HEK293 (cell line): ENCODE data around the gene RLN3.

Source experiments
- ZFP3 ChIP-seq: fragments of 450-650 bp; formaldehyde crosslinking; IDR thresholded peaks from 2 replicates; pipeline ENCODE4 v1.5.1; 2016; ENCODE audit warnings: low read depth, missing biosample characterization, missing genetic modification characterization
- ZNF146 ChIP-seq: fragments of 450-650 bp; formaldehyde crosslinking; IDR thresholded peaks from 2 replicates; pipeline ENCODE4 v1.5.1; 2016; ENCODE audit warnings: missing biosample characterization, missing genetic modification characterization
- ZNF843 ChIP-seq: fragments of 450-650 bp; formaldehyde crosslinking; IDR thresholded peaks from 2 replicates; pipeline ENCODE4 v1.5.1; 2016; ENCODE audit warnings: missing biosample characterization, missing genetic modification characterization
- TF ChIP-seq, protein P1 (sequence below): fragments of 450-650 bp; formaldehyde crosslinking; IDR thresholded peaks from 2 replicates; pipeline ENCODE4 v1.5.1; 2016; ENCODE audit warnings: missing biosample characterization, missing genetic modification characterization

DNA sequence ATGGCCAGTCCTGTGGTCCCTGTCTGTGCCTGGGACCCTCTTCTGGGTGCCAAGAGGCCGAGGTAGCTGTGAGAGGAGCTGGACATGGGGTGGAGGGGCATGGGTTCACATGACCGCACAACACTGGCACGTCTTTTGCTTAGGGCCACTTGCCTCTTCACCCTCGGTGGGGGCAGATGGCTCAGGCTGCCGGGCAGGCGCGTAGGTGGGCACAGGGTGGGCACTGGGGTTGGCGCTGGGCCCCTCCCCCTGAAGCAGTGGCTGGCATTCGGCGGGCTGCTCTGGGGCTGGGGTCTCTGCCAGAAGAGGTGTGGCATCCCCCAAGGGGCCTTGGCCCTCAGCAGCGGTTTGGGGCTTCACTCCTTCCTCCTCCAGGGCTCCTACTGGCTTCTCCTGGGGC, 25.6 kb downstream of the RLN3 start:
- TF ChIP-seq, protein P1, sequence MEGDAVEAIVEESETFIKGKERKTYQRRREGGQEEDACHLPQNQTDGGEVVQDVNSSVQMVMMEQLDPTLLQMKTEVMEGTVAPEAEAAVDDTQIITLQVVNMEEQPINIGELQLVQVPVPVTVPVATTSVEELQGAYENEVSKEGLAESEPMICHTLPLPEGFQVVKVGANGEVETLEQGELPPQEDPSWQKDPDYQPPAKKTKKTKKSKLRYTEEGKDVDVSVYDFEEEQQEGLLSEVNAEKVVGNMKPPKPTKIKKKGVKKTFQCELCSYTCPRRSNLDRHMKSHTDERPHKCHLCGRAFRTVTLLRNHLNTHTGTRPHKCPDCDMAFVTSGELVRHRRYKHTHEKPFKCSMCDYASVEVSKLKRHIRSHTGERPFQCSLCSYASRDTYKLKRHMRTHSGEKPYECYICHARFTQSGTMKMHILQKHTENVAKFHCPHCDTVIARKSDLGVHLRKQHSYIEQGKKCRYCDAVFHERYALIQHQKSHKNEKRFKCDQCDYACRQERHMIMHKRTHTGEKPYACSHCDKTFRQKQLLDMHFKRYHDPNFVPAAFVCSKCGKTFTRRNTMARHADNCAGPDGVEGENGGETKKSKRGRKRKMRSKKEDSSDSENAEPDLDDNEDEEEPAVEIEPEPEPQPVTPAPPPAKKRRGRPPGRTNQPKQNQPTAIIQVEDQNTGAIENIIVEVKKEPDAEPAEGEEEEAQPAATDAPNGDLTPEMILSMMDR = no peak
- TF ChIP-seq ZNF843 (tag by site-specific recombination) (no peak), ZFP3 (tag by site-specific recombination) (no peak), ZNF146 (no peak)
